Measurements from ENCODE around the gene SKAP2. TPM values are rescaled to one million over a fixed set of nuclear protein-coding genes. Genes with fewer than 3 reads are reported as not detected.
A peak's percentile ranks its signal among the peaks of the same experiment; 100 is the strongest.

Gene SKAP2
- total and polyA plus RNA-seq, 8 donors, result 4.6 to 127 (median 9.6) TPM

GRCh38 chr7:26699766-26700165 lies 164.6 kb downstream of the SKAP2 start:
- TF ChIP-seq CTCF (IDR thresholded peaks at IDR 0.05) (no peak), POLR2A (IDR thresholded peaks at IDR 0.05) (no peak), EP300 (IDR thresholded peaks at IDR 0.05) (no peak), POLR2AphosphoS5 (IDR thresholded peaks at IDR 0.05) (no peak)
- 40 to 52% (median 47%) methylated on average over 1 of the region's 1 CpG for WGBS, 5 donors
- H3K4me1 ChIP-seq, result peaks cover 0 to 8% (median 7%) of the 10 kb centered on the region in 4 donors

GRCh38 chr7:26698806-26699205 lies 165.6 kb downstream of the SKAP2 start:
- WGBS, 5 donors, result 89 to 97% (median 94%) methylated on average over 3 of the region's 3 CpGs
- no peaks in the 10 kb centered on the region for H3K4me1 ChIP-seq
- no peak overlapping the region for H3K27ac ChIP-seq

More at GRCh38 chr7:26699766-26700165, 164.6 kb downstream of the SKAP2 start:
- DNase-seq, result peak in 1 of 2 donors; percentile 43
- no peak overlapping the region for H3K4me3 ChIP-seq
- no peaks in the 10 kb centered on the region for H3K9me3 ChIP-seq
- H3K27me3 ChIP-seq, result peaks cover 0 to 4% (median 0%) of the 10 kb centered on the region in 3 donors
- no peak overlapping the region for H3K27ac ChIP-seq
- intact Hi-C loops (cut with DNase I; ENCODE audit: low total_unique reads), result no loop called here
- H3K36me3 ChIP-seq, result no peaks in the 10 kb centered on the region

GRCh38 chr7:26698194-26698593 lies 166.2 kb downstream of the SKAP2 start:
- TF ChIP-seq POLR2A (IDR thresholded peaks at IDR 0.05), result no peak
- no peak for TF ChIP-seq CTCF (IDR thresholded peaks at IDR 0.05)
- TF ChIP-seq POLR2AphosphoS5 (IDR thresholded peaks at IDR 0.05), result no peak
- no peak for TF ChIP-seq EP300 (IDR thresholded peaks at IDR 0.05)
- no peak overlapping the region for H3K27ac ChIP-seq
- no peaks in the 10 kb centered on the region for H3K9me3 ChIP-seq
- H3K4me3 ChIP-seq, result no peak overlapping the region
- no peaks in the 10 kb centered on the region for H3K36me3 ChIP-seq
- intact Hi-C loops (cut with DNase I; ENCODE audit: low total_unique reads), result no loop called here
- no peaks in the 10 kb centered on the region for H3K4me1 ChIP-seq
- H3K27me3 ChIP-seq, result peaks cover 0 to 4% (median 0%) of the 10 kb centered on the region in 3 donors
- no peak for DNase-seq
- 86 to 100% (median 95%) methylated on average over 1 of the region's 1 CpG for WGBS, 5 donors

More at GRCh38 chr7:26698806-26699205, 165.6 kb downstream of the SKAP2 start:
- DNase-seq, result no peak
- no peaks in the 10 kb centered on the region for H3K36me3 ChIP-seq
- H3K9me3 ChIP-seq, result no peaks in the 10 kb centered on the region
- intact Hi-C loops (cut with DNase I; ENCODE audit: low total_unique reads), result no loop called here
- peaks cover 0 to 4% (median 0%) of the 10 kb centered on the region in 3 donors for H3K27me3 ChIP-seq
- H3K4me3 ChIP-seq, result no peak overlapping the region
- no peak for TF ChIP-seq POLR2A (IDR thresholded peaks at IDR 0.05)
- TF ChIP-seq POLR2AphosphoS5 (IDR thresholded peaks at IDR 0.05), result no peak
- no peak for TF ChIP-seq CTCF (IDR thresholded peaks at IDR 0.05)
- TF ChIP-seq EP300 (IDR thresholded peaks at IDR 0.05), result no peak

- no peak overlapping the region for H3K27ac ChIP-seq
- H3K4me1 ChIP-seq, result no peaks in the 10 kb centered on the region
- no peak overlapping the region for H3K4me3 ChIP-seq
- no peaks in the 10 kb centered on the region for H3K36me3 ChIP-seq
- no peak for DNase-seq
- H3K9me3 ChIP-seq, result no peaks in the 10 kb centered on the region
- WGBS, 5 donors, result 85 to 95% (median 89%) methylated on average over 5 of the region's 5 CpGs
- TF ChIP-seq POLR2AphosphoS5 (IDR thresholded peaks at IDR 0.05) (no peak), EP300 (IDR thresholded peaks at IDR 0.05) (no peak), CTCF (IDR thresholded peaks at IDR 0.05) (no peak), POLR2A (IDR thresholded peaks at IDR 0.05) (no peak)
- H3K27me3 ChIP-seq, result peaks cover 0 to 4% (median 0%) of the 10 kb centered on the region in 3 donors
- intact Hi-C loops (cut with DNase I; ENCODE audit: low total_unique reads), result no loop called here
Observed at GRCh38 chr7:26696978-26697377, 167.4 kb downstream of the SKAP2 start.
